Measurements from ENCODE around the gene DUSP15. TPM values are rescaled to one million over a fixed set of nuclear protein-coding genes. Genes with fewer than 3 reads are reported as not detected.

Gene DUSP15
- total RNA-seq, 1 donor from 2014 or later = 4.5 TPM

DNA sequence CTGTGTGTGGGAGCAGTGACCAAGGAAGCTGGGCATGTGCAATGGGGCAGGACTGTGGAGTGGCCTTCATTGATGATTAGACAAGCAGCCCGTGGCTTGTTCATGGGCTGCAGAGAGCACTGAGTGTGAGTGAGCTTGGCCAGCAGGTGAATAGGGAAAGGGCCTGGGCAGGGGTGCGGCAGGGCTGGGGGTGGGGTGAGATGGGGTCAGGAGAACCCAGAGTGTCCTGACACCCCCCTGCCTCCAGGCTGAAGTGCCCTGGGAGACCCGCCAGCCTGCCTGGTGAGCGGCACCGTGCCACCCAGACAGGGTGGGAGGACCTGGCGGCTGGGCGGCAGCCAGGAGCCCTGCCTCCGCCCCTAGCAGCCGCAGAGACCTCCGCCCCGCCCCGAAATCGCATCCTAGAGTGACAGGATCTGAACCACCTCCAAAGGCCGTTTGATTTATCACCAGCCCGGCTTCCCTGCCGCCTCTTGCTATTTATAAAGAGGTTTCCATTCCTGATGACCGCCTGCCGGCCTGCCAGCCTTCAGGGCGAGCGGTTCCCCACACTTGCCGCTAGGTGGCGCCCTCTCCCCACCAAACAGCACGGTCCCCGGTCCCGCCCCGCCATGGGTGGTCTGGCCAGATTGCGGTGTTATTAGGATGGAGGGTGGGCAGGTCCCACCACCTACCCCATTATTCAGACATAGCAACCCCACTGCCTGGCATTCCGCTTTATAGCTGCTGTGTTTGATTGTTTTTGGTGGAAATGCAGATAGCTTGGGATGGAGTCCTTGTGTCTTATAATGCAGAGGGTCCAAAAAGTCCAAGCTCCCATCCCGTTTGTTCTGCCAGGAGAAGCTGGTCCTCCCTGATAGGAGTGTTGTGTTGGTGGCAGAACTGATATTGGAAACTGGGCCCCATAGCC lies 47.7 kb downstream of the DUSP15 start:
- H3K36me3 ChIP-seq (ENCODE audit: control insufficient read depth, insufficient read depth, low read length) = no peaks in the 10 kb centered on the region
- TF ChIP-seq, protein P1, sequence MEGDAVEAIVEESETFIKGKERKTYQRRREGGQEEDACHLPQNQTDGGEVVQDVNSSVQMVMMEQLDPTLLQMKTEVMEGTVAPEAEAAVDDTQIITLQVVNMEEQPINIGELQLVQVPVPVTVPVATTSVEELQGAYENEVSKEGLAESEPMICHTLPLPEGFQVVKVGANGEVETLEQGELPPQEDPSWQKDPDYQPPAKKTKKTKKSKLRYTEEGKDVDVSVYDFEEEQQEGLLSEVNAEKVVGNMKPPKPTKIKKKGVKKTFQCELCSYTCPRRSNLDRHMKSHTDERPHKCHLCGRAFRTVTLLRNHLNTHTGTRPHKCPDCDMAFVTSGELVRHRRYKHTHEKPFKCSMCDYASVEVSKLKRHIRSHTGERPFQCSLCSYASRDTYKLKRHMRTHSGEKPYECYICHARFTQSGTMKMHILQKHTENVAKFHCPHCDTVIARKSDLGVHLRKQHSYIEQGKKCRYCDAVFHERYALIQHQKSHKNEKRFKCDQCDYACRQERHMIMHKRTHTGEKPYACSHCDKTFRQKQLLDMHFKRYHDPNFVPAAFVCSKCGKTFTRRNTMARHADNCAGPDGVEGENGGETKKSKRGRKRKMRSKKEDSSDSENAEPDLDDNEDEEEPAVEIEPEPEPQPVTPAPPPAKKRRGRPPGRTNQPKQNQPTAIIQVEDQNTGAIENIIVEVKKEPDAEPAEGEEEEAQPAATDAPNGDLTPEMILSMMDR (IDR thresholded peaks at IDR 0.05; ENCODE audit: insufficient read depth, low read length, poor library complexity, severe bottlenecking) = peak; percentile 94
- H3K4me3 ChIP-seq (ENCODE audit: low read depth, low read length) = peak overlapping the region; percentile 18
- no peak for DNase-seq (ENCODE audit: low read depth)
- H3K27me3 ChIP-seq (ENCODE audit: control insufficient read depth, insufficient read depth, low read length) = no peaks in the 10 kb centered on the region

DNA sequence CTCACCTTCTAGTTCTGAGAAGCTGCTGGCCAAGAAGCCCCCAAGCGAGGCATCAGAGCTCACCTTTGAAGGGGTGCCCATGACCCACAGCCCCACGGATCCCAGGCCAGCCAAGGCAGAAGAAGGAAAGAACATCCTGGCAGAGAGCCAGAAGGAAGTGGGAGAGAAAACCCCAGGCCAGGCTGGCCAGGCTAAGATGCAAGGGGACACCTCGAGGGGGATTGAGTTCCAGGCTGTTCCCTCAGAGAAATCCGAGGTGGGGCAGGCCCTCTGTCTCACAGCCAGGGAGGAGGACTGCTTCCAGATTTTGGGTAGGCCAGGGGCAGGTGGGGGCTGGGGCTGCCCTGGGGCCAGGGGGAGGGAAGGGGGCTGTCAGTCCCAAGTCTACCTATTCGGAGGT lies 48.9 kb downstream of the DUSP15 start:
- no peak for DNase-seq (ENCODE audit: low read depth)
- Histone ChIP-seq H3K36me3 (ENCODE audit: control insufficient read depth, insufficient read depth, low read length) (no peaks in the 10 kb centered on the region), H3K27me3 (ENCODE audit: control insufficient read depth, insufficient read depth, low read length) (no peaks in the 10 kb centered on the region), H3K4me3 (ENCODE audit: low read depth, low read length) (no peak overlapping the region)
- TF ChIP-seq, protein P1 (IDR thresholded peaks at IDR 0.05; ENCODE audit: insufficient read depth, low read length, poor library complexity, severe bottlenecking) = no peak

DNA sequence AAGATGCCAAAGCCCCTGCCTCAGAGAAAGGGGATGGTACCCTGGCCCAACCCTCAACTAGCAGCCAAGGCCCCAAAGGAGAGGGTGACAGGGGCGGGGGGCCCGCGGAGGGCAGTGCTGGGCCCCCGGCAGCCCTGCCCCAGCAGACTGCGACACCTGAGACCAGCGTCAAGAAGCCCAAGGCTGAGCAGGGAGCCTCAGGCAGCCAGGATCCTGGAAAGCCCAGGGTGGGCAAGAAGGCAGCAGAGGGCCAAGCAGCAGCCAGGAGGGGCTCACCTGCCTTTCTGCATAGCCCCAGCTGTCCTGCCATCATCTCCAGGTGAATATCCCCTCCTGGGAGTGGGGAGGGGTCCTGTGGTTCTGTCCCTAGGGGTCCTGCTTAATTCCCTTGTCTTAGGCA lies 50.1 kb downstream of the DUSP15 start:
- TF ChIP-seq, protein P1 (IDR thresholded peaks at IDR 0.05; ENCODE audit: insufficient read depth, low read length, poor library complexity, severe bottlenecking) = no peak
- Histone ChIP-seq H3K36me3 (ENCODE audit: control insufficient read depth, insufficient read depth, low read length) (no peaks in the 10 kb centered on the region), H3K4me3 (ENCODE audit: low read depth, low read length) (no peak overlapping the region), H3K27me3 (ENCODE audit: control insufficient read depth, insufficient read depth, low read length) (no peaks in the 10 kb centered on the region)
- no peak for DNase-seq (ENCODE audit: low read depth)

DNA sequence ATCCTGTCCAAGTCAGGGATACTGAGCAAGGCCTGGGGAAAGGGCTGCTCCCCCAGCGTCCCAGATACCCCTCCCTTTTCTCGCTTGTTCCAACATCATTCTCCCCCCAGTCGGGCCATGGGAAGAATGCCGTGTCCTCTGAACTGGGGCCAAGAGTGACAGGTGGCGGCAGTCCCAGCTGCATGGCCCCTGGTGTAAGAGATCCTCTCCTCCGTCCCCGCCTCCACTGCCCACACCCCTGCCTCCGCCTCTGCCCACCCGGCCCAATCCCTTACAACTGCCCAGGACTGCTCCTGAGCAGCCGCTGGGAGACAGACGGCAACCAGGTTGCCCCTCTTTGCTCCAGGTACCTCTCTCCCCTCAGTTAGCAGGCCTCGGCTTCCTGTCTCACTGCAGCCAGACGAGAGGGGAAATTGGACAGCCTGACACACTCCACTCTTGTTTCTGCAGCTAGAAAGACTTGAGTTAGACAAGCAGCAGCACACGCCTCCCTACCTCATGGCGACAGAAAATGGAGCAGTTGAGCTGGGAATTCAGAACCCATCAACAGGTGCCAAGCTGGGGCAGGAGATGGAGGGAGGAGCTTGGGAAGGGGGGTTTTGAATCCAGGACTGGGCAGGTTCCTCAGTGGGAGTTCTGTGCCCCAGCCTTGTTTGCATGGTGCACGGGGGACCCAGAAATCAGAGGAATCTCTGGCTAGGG lies 51.1 kb downstream of the DUSP15 start, which contains the start of gene MYLK2:
TSS of gene MYLK2 (plus strand) at position 274 of the 702 bp plus-strand sequence. CDS start at position 499, 225 bp downstream.
- no peak within 1 kb of the TSS for H3K4me3 ChIP-seq (ENCODE audit: low read depth, low read length)
- no peaks in the 10 kb centered on the region for H3K36me3 ChIP-seq (ENCODE audit: control insufficient read depth, insufficient read depth, low read length)
- no peaks in the 10 kb centered on the region for H3K27me3 ChIP-seq (ENCODE audit: control insufficient read depth, insufficient read depth, low read length)
- no peak for DNase-seq (ENCODE audit: low read depth)
- TF ChIP-seq, protein P1 (IDR thresholded peaks at IDR 0.05; ENCODE audit: insufficient read depth, low read length, poor library complexity, severe bottlenecking) = no peak

DNA sequence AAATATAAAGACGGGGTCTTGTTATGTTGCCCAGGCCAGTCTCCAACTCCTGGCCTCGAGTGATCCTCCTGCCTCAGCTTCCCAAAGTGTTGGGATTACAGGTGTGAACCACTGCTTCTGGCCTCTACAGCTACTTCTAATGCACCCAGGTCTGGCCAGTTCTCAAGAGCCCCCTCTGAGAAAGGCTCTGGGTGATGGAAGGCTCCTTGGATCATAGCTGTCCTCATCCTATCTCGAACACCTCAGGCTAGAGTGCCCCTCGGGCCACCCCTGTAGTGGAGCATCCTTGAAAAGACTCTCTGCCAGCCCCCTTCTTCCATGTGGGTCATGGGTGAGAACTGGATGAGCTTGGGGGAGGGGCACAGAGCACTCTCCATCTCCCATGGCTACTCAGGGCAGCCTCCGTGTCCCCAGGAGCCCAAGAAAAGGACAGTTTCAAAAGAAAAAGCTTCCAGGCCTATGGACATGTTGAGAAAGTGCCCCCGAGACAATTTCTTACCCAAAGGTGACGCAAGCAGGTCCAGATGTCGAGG lies 51.9 kb downstream of the DUSP15 start:
- no peak for DNase-seq (ENCODE audit: low read depth)
- TF ChIP-seq, protein P1 (IDR thresholded peaks at IDR 0.05; ENCODE audit: insufficient read depth, low read length, poor library complexity, severe bottlenecking) = no peak
- H3K27me3 ChIP-seq (ENCODE audit: control insufficient read depth, insufficient read depth, low read length) = no peaks in the 10 kb centered on the region
- H3K36me3 ChIP-seq (ENCODE audit: control insufficient read depth, insufficient read depth, low read length) = no peaks in the 10 kb centered on the region
- H3K4me3 ChIP-seq (ENCODE audit: low read depth, low read length) = no peak overlapping the region

All from kidney epithelial cell (primary cell).